Renal pelvis (tissue), 4 donors: ENCODE results near the gene TAC4. TPM values are rescaled to one million over a fixed set of nuclear protein-coding genes. Genes with fewer than 3 reads are reported as not detected.

Experiments
- DNase-seq: peaks from one replicate; pipeline ENCODE4 v3.0.0-alpha.2; 2013
- polyA plus RNA-seq, 3 donors: library from polyadenylated mRNA; unstranded; fragments of 120-200 nt; gene quantifications; one replicate each; pipeline ENCODE4 v1.2.1, GENCODE V29; 2013; ENCODE audit not compliant: insufficient read length in 3 of 3

The TAC4 gene
- polyA plus RNA-seq, 3 donors = 0.16 to 1.5 TPM; not detected in 1

GRCh38 chr17:49873466-49873865, 25.6 kb upstream of the TAC4 start:
- DNase-seq = no peak

- no peak for DNase-seq
Observed at GRCh38 chr17:49872754-49873377, 25.0 kb upstream of the TAC4 start.

GRCh38 chr17:49871211-49871610, 23.3 kb upstream of the TAC4 start:
- DNase-seq = no peak

- no peak for DNase-seq
Observed at GRCh38 chr17:49870298-49870697, 22.4 kb upstream of the TAC4 start.

- DNase-seq = no peak
Observed at GRCh38 chr17:49869038-49869374, 21.1 kb upstream of the TAC4 start.

- DNase-seq = no peak
Observed at GRCh38 chr17:49866882-49867413, 19.1 kb upstream of the TAC4 start.

- DNase-seq = no peak
Observed at GRCh38 chr17:49866019-49866380, 18.1 kb upstream of the TAC4 start.

- no peak for DNase-seq
Observed at GRCh38 chr17:49862781-49863331, 15.0 kb upstream of the TAC4 start.

GRCh38 chr17:49861150-49861884, 13.4 kb upstream of the TAC4 start:
- no peak for DNase-seq

- no peak for DNase-seq
Observed at GRCh38 chr17:49859991-49860953, 12.4 kb upstream of the TAC4 start.

GRCh38 chr17:49858796-49859195, 10.9 kb upstream of the TAC4 start:
- no peak for DNase-seq

- no peak for DNase-seq
Observed at GRCh38 chr17:49854126-49854525, 6.3 kb upstream of the TAC4 start.

- no peak for DNase-seq
Observed at GRCh38 chr17:49853470-49854015, 5.7 kb upstream of the TAC4 start.

GRCh38 chr17:49851387-49852291, 3.8 kb upstream of the TAC4 start:
- peak; percentile 65 for DNase-seq

GRCh38 chr17:49850772-49851386, 3.0 kb upstream of the TAC4 start:
- DNase-seq = no peak

- DNase-seq = no peak
Observed at GRCh38 chr17:49850218-49850610, 2.3 kb upstream of the TAC4 start.

GRCh38 chr17:49848739-49849138, 870 bp upstream of the TAC4 start:
- no peak for DNase-seq

- DNase-seq = no peak
Observed at GRCh38 chr17:49846938-49847712, 744 bp downstream of the TAC4 start.

- DNase-seq = no peak
Observed at GRCh38 chr17:49845321-49845720, 2.5 kb downstream of the TAC4 start.
